HCT116 (cell line): Measurements from ENCODE around the gene RCAN3. TPM values are rescaled to one million over a fixed set of nuclear protein-coding genes. Genes with fewer than 3 reads are reported as not detected.

ENCODE experiments used
- ATAC-seq: fragments of 200-7000 bp; cut with Tn5 transposase; 2 replicates; pipeline ENCODE4 v1.9.1; 2020; ENCODE audit warnings: mild to moderate bottlenecking, moderate library complexity
- BruUV-seq: library from RNA; stranded (reverse); fragments of 400-500 nt; replicated peaks from 2 replicates; lab custom pipeline; 2021; lab: Mats Ljungman, UMichigan
- CTCF ChIA-PET: fragments of 300-600 bp; sonication (Branson Sonifier 250); formaldehyde crosslinking; loops from one replicate; lab custom pipeline; 2021; ENCODE audit warnings: antibody characterized with exemption; lab: Charles Lee
- POLR2A ChIA-PET: fragments of 300-600, 350-600 bp; sonication (Branson Sonifier 250); formaldehyde crosslinking; loops from one replicate; lab custom pipeline; 2021; ENCODE audit warnings: antibody characterized with exemption; lab: Charles Lee
- RAD21 ChIA-PET, 2 experiments: fragments of 300-600 bp; sonication (Branson Sonifier 250); formaldehyde crosslinking; loops; one replicate each; lab custom pipeline; 2023; ENCODE audit warnings: low total read pairs in 2 of 2; ENCODE audit not compliant: uncharacterized antibody in 2 of 2, unreplicated experiment in 2 of 2, low non-redundant PET in 1 of 2; lab: Charles Lee
- DNase-seq: peaks from one replicate; pipeline ENCODE4 v3.0.0-alpha.2; 2010; ENCODE audit warnings: low read depth, low spot score
- H2AFZ ChIP-seq: fragments of 200-600 bp; shearing (Covaris generic), sonication (generic); 2 replicates; pipeline ENCODE4 v1.6.1; 2017; ENCODE audit warnings: low read depth, mixed run types, mixed read lengths, antibody characterized with exemption, low read length; ENCODE audit not compliant: poor library complexity, severe bottlenecking
- H3K27ac ChIP-seq: 2 replicates; pipeline ENCODE4 v1.5.1; 2012; ENCODE audit warnings: low read depth, low read length
- H3K27me3 ChIP-seq: fragments of 200-600 bp; sonication (generic); 2 replicates; pipeline ENCODE4 v1.6.1; 2016; ENCODE audit warnings: mixed run types, low read length, mixed read lengths; ENCODE audit not compliant: insufficient read depth
- H3K36me3 ChIP-seq, 2 experiments: fragments of 200-500 bp in 1 of 2; fragments of 200-600 bp in 1 of 2; sonication (Bioruptor generic) in 1 of 2; sonication (generic) in 1 of 2; 2 replicates each; pipeline versions ENCODE4 v1.5.1 to v1.6.1; 2014 to 2016; ENCODE audit warnings: low read length in 2 of 2, inconsistent platforms in 1 of 2, mixed read lengths in 1 of 2, mixed run types in 1 of 2; ENCODE audit not compliant: insufficient read depth in 2 of 2, control insufficient read depth in 1 of 2
- H3K4me1 ChIP-seq, 2 experiments: fragments of 200-600 bp in 1 of 2; sonication (generic) in 1 of 2; 2 replicates each; pipeline versions ENCODE4 v1.5.1 to v1.6.1; 2012 to 2017; ENCODE audit warnings: low read length in 2 of 2, inconsistent platforms in 1 of 2, mild to moderate bottlenecking in 1 of 2, mixed read lengths in 1 of 2, mixed run types in 1 of 2, moderate library complexity in 1 of 2; ENCODE audit not compliant: insufficient read depth in 2 of 2, control insufficient read depth in 1 of 2
- H3K4me2 ChIP-seq: fragments of 200-600 bp; sonication (generic); 2 replicates; pipeline ENCODE4 v1.6.1; 2017; ENCODE audit warnings: mixed run types, low read length, mixed read lengths
- H3K4me3 ChIP-seq, 2 experiments: fragments of 200-600 bp in 1 of 2; sonication (generic) in 1 of 2; replicated peaks in 1 of 2; 2 replicates each; pipeline ENCODE4 v1.5.1; 2011 to 2016; ENCODE audit warnings: low read length in 2 of 2, control low read depth in 1 of 2, low read depth in 1 of 2, mild to moderate bottlenecking in 1 of 2, mixed read lengths in 1 of 2, mixed run types in 1 of 2
- H3K79me2 ChIP-seq: fragments of 200-600 bp; sonication (generic); 2 replicates; pipeline ENCODE4 v1.6.1; 2017; ENCODE audit warnings: mild to moderate bottlenecking, mixed run types, low read length, moderate library complexity, mixed read lengths; ENCODE audit not compliant: insufficient read depth
- H3K9ac ChIP-seq: fragments of 200-600 bp; sonication (generic); 2 replicates; pipeline ENCODE4 v1.6.1; 2016; ENCODE audit warnings: low read length, mixed read lengths
- H3K9me2 ChIP-seq: fragments of 200-600 bp; sonication (generic), shearing (Covaris generic); 2 replicates; pipeline ENCODE4 v1.6.1; 2017; ENCODE audit warnings: mixed run types, mild to moderate bottlenecking, moderate library complexity; ENCODE audit not compliant: insufficient read depth
- H3K9me3 ChIP-seq, 2 experiments: fragments of 200-500 bp in 1 of 2; fragments of 200-600 bp in 1 of 2; sonication (Bioruptor generic) in 1 of 2; sonication (generic) in 1 of 2; 2 replicates each; pipeline ENCODE4 v1.6.1; 2014 to 2017; ENCODE audit warnings: low read length in 2 of 2, mixed read lengths in 2 of 2, inconsistent platforms in 1 of 2, low read depth in 1 of 2, mild to moderate bottlenecking in 1 of 2, mixed run types in 1 of 2, moderate library complexity in 1 of 2; ENCODE audit not compliant: control insufficient read depth in 1 of 2, insufficient read depth in 1 of 2
- H4K20me1 ChIP-seq: fragments of 200-600 bp; sonication (generic), shearing (Covaris generic); 2 replicates; pipeline ENCODE4 v1.6.1; 2017; ENCODE audit warnings: mixed run types, mild to moderate bottlenecking, moderate library complexity; ENCODE audit not compliant: insufficient read depth
- CBX3 ChIP-seq: IDR thresholded peaks from 2 replicates; pipeline ENCODE4 v1.6.1; 2012; ENCODE audit warnings: low read depth
- CEBPB ChIP-seq: IDR thresholded peaks from 2 replicates; pipeline ENCODE4 v1.6.1; 2012; ENCODE audit warnings: low read depth
- EGR1 ChIP-seq: IDR thresholded peaks from 2 replicates; pipeline ENCODE4 v1.6.1; 2012; ENCODE audit warnings: low read depth
- ELF1 ChIP-seq: IDR thresholded peaks from 2 replicates; pipeline ENCODE4 v1.6.1; 2012; ENCODE audit warnings: low read depth, borderline replicate concordance
- EZH2 ChIP-seq: fragments of 200-600 bp; sonication (generic); IDR thresholded peaks from 2 replicates; pipeline ENCODE4 v1.6.1; 2017; ENCODE audit warnings: antibody characterized with exemption, mixed run types
- EZH2phosphoT487 ChIP-seq: fragments of 200-600 bp; IDR thresholded peaks from 2 replicates; pipeline ENCODE4 v1.6.1; 2018; ENCODE audit warnings: antibody characterized with exemption, borderline replicate concordance
- FOSL1 ChIP-seq: IDR thresholded peaks from 2 replicates; pipeline ENCODE4 v1.6.1; 2012; ENCODE audit warnings: low read depth
- JUND ChIP-seq: IDR thresholded peaks from 2 replicates; pipeline ENCODE4 v1.6.1; 2012
- POLR2A ChIP-seq: IDR thresholded peaks from 2 replicates; pipeline ENCODE4 v1.7.0; 2011; ENCODE audit warnings: borderline replicate concordance; ENCODE audit not compliant: insufficient read depth, insufficient read length; ENCODE audit errors: extremely low read depth
- POLR2AphosphoS5 ChIP-seq: IDR thresholded peaks from 2 replicates; pipeline ENCODE4 v1.6.1; 2011; ENCODE audit warnings: mild to moderate bottlenecking, low read depth, low read length, moderate library complexity
- RAD21 ChIP-seq: IDR thresholded peaks from 2 replicates; pipeline ENCODE4 v1.6.1; 2012; ENCODE audit warnings: low read depth, mild to moderate bottlenecking
- SP1 ChIP-seq: IDR thresholded peaks from 2 replicates; pipeline ENCODE4 v1.6.1; 2012; ENCODE audit warnings: low read depth
- SRF ChIP-seq: IDR thresholded peaks from 2 replicates; pipeline ENCODE4 v1.6.1; 2012; ENCODE audit warnings: low read depth
- TCF7L2 ChIP-seq: IDR thresholded peaks from 2 replicates; pipeline ENCODE4 v1.7.0; 2011; ENCODE audit warnings: borderline replicate concordance, inconsistent platforms; ENCODE audit not compliant: insufficient read depth, insufficient read length; ENCODE audit errors: extremely low read depth
- ZFX ChIP-seq: fragments of 450-650 bp; IDR thresholded peaks from 2 replicates; pipeline ENCODE4 v1.6.1; 2017
- ZNF274 ChIP-seq: fragments of 200-500 bp; sonication (Bioruptor generic); IDR thresholded peaks from 2 replicates; pipeline ENCODE4 v1.6.1; 2014; ENCODE audit warnings: mild to moderate bottlenecking, low read depth, low read length, inconsistent platforms
- intact Hi-C: fragments of 100-400 bp; cut with micrococcal nuclease; formaldehyde crosslinking; loops from 2 replicates; pipeline ENCODE4 v1.10.0; 2022
- total RNA-seq: library from RNA; stranded (reverse); gene quantifications from one replicate; pipeline ENCODE4 v1.2.1, GENCODE V29; 2021; ENCODE audit not compliant: unreplicated experiment
- TF ChIP-seq, protein P1 (sequence below): IDR thresholded peaks from 2 replicates; pipeline ENCODE4 v1.6.1; 2012
- TF ChIP-seq, protein P2 (sequence below): IDR thresholded peaks from 2 replicates; pipeline ENCODE4 v1.6.1; 2011; ENCODE audit warnings: mild to moderate bottlenecking, low read length, moderate library complexity; ENCODE audit not compliant: insufficient replicate concordance; ENCODE audit errors: extremely low read depth
- TF ChIP-seq, protein P3 (sequence below), 3 experiments: fragments of 200-600 bp in 1 of 3; sonication (generic) in 1 of 3; IDR thresholded peaks in 2 of 3; conservative IDR thresholded peaks in 1 of 3; 2 replicates each; pipeline ENCODE4 v1.5.1; 2012 to 2017; ENCODE audit warnings: low read depth in 2 of 3, low read length in 2 of 3, antibody characterized with exemption in 1 of 3, borderline replicate concordance in 1 of 3, control low read depth in 1 of 3, mild to moderate bottlenecking in 1 of 3, mixed read lengths in 1 of 3, mixed run types in 1 of 3, moderate library complexity in 1 of 3; ENCODE audit not compliant: insufficient read depth in 1 of 3
- TF ChIP-seq, protein P4 (sequence below): IDR thresholded peaks from 2 replicates; pipeline ENCODE4 v1.6.1; 2012; ENCODE audit warnings: low read depth

The RCAN3 gene
- total RNA-seq, 1 experiment from 2014 or later, result 13.3 TPM

DNA sequence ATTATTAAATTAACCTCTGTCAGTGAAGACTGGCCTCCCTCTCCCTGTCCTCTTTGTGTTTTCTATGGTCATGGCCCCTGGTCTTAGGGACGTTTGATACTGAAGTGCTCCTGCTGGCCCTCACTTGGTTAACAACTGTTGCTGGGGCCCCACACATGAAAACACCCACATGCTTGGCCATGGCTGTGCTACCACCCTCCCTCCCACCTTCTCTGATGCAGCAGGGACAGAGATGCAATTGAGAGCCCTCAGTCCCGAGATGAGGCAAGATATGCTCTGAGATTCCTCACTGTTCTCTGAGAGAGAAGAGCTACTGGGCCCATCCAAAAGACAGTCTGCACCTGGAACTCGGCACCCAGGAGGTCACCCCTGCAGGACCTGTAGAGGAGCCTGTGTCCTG is 86.6 kb downstream of the RCAN3 start:
- H3K9me3 ChIP-seq, result no peaks in the 10 kb centered on the region
- peaks cover 8% of the 10 kb centered on the region; the same call in 1 of the 2 replicates for H3K27me3 ChIP-seq
- BruUV-seq, result no TSS peak
- no peak overlapping the region for H3K4me3 ChIP-seq
- no peak for DNase-seq
- H3K79me2 ChIP-seq, result no peaks in the 10 kb centered on the region
- RAD21 ChIA-PET, result no interaction called here
- no peak overlapping the region for H2AFZ ChIP-seq
- POLR2A ChIA-PET, result no interaction called here
- TF ChIP-seq SRF, result no peak
- no peak for TF ChIP-seq POLR2AphosphoS5
- no peak for TF ChIP-seq TCF7L2
- TF ChIP-seq FOSL1, result no peak
- no peak for TF ChIP-seq ZFX
- no peak for TF ChIP-seq EZH2
- TF ChIP-seq, protein P1, sequence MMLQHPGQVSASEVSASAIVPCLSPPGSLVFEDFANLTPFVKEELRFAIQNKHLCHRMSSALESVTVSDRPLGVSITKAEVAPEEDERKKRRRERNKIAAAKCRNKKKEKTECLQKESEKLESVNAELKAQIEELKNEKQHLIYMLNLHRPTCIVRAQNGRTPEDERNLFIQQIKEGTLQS, result no peak
- TF ChIP-seq EGR1, result no peak
- TF ChIP-seq, protein P2, sequence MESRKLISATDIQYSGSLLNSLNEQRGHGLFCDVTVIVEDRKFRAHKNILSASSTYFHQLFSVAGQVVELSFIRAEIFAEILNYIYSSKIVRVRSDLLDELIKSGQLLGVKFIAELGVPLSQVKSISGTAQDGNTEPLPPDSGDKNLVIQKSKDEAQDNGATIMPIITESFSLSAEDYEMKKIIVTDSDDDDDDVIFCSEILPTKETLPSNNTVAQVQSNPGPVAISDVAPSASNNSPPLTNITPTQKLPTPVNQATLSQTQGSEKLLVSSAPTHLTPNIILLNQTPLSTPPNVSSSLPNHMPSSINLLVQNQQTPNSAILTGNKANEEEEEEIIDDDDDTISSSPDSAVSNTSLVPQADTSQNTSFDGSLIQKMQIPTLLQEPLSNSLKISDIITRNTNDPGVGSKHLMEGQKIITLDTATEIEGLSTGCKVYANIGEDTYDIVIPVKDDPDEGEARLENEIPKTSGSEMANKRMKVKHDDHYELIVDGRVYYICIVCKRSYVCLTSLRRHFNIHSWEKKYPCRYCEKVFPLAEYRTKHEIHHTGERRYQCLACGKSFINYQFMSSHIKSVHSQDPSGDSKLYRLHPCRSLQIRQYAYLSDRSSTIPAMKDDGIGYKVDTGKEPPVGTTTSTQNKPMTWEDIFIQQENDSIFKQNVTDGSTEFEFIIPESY, result no peak
- TF ChIP-seq CBX3, result no peak
- TF ChIP-seq, protein P3, sequence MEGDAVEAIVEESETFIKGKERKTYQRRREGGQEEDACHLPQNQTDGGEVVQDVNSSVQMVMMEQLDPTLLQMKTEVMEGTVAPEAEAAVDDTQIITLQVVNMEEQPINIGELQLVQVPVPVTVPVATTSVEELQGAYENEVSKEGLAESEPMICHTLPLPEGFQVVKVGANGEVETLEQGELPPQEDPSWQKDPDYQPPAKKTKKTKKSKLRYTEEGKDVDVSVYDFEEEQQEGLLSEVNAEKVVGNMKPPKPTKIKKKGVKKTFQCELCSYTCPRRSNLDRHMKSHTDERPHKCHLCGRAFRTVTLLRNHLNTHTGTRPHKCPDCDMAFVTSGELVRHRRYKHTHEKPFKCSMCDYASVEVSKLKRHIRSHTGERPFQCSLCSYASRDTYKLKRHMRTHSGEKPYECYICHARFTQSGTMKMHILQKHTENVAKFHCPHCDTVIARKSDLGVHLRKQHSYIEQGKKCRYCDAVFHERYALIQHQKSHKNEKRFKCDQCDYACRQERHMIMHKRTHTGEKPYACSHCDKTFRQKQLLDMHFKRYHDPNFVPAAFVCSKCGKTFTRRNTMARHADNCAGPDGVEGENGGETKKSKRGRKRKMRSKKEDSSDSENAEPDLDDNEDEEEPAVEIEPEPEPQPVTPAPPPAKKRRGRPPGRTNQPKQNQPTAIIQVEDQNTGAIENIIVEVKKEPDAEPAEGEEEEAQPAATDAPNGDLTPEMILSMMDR (IDR thresholded peaks at IDR 0.05 in 2 of 3, conservative IDR thresholded peaks at IDR 0.05 in 1 of 3; ENCODE audit: borderline replicate concordance in 1 of 3, insufficient read depth in 1 of 3, low read depth in 2 of 3, low read length in 2 of 3), result no peak
- TF ChIP-seq POLR2A, result no peak
- no peak for TF ChIP-seq JUND
- TF ChIP-seq RAD21, result no peak
- TF ChIP-seq CEBPB, result no peak
- TF ChIP-seq SP1, result no peak
- no peak for TF ChIP-seq EZH2phosphoT487
- TF ChIP-seq ZNF274, result no peak
- TF ChIP-seq ELF1, result no peak
- TF ChIP-seq, protein P4, sequence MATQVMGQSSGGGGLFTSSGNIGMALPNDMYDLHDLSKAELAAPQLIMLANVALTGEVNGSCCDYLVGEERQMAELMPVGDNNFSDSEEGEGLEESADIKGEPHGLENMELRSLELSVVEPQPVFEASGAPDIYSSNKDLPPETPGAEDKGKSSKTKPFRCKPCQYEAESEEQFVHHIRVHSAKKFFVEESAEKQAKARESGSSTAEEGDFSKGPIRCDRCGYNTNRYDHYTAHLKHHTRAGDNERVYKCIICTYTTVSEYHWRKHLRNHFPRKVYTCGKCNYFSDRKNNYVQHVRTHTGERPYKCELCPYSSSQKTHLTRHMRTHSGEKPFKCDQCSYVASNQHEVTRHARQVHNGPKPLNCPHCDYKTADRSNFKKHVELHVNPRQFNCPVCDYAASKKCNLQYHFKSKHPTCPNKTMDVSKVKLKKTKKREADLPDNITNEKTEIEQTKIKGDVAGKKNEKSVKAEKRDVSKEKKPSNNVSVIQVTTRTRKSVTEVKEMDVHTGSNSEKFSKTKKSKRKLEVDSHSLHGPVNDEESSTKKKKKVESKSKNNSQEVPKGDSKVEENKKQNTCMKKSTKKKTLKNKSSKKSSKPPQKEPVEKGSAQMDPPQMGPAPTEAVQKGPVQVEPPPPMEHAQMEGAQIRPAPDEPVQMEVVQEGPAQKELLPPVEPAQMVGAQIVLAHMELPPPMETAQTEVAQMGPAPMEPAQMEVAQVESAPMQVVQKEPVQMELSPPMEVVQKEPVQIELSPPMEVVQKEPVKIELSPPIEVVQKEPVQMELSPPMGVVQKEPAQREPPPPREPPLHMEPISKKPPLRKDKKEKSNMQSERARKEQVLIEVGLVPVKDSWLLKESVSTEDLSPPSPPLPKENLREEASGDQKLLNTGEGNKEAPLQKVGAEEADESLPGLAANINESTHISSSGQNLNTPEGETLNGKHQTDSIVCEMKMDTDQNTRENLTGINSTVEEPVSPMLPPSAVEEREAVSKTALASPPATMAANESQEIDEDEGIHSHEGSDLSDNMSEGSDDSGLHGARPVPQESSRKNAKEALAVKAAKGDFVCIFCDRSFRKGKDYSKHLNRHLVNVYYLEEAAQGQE, result no peak
- no peaks in the 10 kb centered on the region for H3K9me2 ChIP-seq
- H3K4me1 ChIP-seq, result peaks cover 3 to 5% of the 10 kb centered on the region in 2 experiments; a peak in 2 of 4 replicates
- ATAC-seq, result no peak
- CTCF ChIA-PET, result no interaction called here
- intact Hi-C loops, result loop anchor here (10.0 kb wide), 1 partner anchor 194 kb away; no protein-coding TSS in a partner anchor
- no peak overlapping the region for H3K27ac ChIP-seq
- no peak overlapping the region for H3K9ac ChIP-seq
- no peaks in the 10 kb centered on the region for H3K36me3 ChIP-seq
- H4K20me1 ChIP-seq, result no peaks in the 10 kb centered on the region
- no peak overlapping the region for H3K4me2 ChIP-seq
